Fibroblast of villous mesenchyme (primary cell): ENCODE data around the gene IL10. TPM values are rescaled to one million over a fixed set of nuclear protein-coding genes. Genes with fewer than 3 reads are reported as not detected.

ENCODE experiments used
- DNase-seq: peaks from one replicate; pipeline ENCODE4 v3.0.0-alpha.2; 2010; ENCODE audit warnings: low read depth
- H3K4me3 ChIP-seq: 2 replicates; pipeline ENCODE4 v1.5.1; 2011; ENCODE audit warnings: low read depth, mild to moderate bottlenecking, low read length
- CTCF ChIP-seq: IDR thresholded peaks from 2 replicates; pipeline ENCODE4 v1.5.1; 2012; ENCODE audit warnings: low read depth, mild to moderate bottlenecking, low read length; ENCODE audit not compliant: insufficient read depth
- total RNA-seq: library from RNA; depleted of rRNA; stranded (reverse); fragments of >200 nt; gene quantifications from 2 replicates; pipeline ENCODE4 v1.2.3, GENCODE V29; 2012

The IL10 gene
- total RNA-seq, 1 donor, result not detected

GRCh38 chr1:206754011-206754410 is 18.3 kb downstream of the IL10 start:
- TF ChIP-seq CTCF, result no peak
- peak; percentile 77 for DNase-seq
- no peak overlapping the region for H3K4me3 ChIP-seq

- TF ChIP-seq CTCF, result no peak
- peak; percentile 78 for DNase-seq
- no peak overlapping the region for H3K4me3 ChIP-seq
Observed at GRCh38 chr1:206753141-206753540, 19.2 kb downstream of the IL10 start.

- no peak for DNase-seq
- no peak for TF ChIP-seq CTCF
- no peak overlapping the region for H3K4me3 ChIP-seq
Observed at GRCh38 chr1:206752481-206752880, 19.8 kb downstream of the IL10 start.

- TF ChIP-seq CTCF, result no peak
Observed at GRCh38 chr1:206751891-206752290, 20.4 kb downstream of the IL10 start.

GRCh38 chr1:206748348-206749030 is 23.8 kb downstream of the IL10 start:
- TF ChIP-seq CTCF, result no peak
- DNase-seq, result peak; percentile 9

More at GRCh38 chr1:206751891-206752290, 20.4 kb downstream of the IL10 start:
- no peak for DNase-seq
- H3K4me3 ChIP-seq, result no peak overlapping the region

GRCh38 chr1:206745301-206745700 is 27.0 kb downstream of the IL10 start:
- no peak for DNase-seq
- TF ChIP-seq CTCF, result no peak
- H3K4me3 ChIP-seq, result no peak overlapping the region

More at GRCh38 chr1:206748348-206749030, 23.8 kb downstream of the IL10 start:
- H3K4me3 ChIP-seq, result no peak overlapping the region

GRCh38 chr1:206744683-206745082 is 27.6 kb downstream of the IL10 start:
- peak; percentile 30 for DNase-seq
- TF ChIP-seq CTCF, result no peak
- no peak overlapping the region for H3K4me3 ChIP-seq
